DMS53 treated with DMSO at 0.1 percent for 48 hours (cell line): ENCODE data around the gene DNAJA4.
"Not testable (repeated sequence)": the region's sequence is repeated elsewhere in the genome, so short reads cannot be mapped to it uniquely, and the experiment has no call there.

ENCODE experiments used
- DNase-seq: peaks from one replicate; lab custom pipeline; 2025; ENCODE audit not compliant: unreplicated experiment; lab: John Stamatoyannopoulos, UW

DNAJA4 gene

GRCh38 chr15:78243491-78243941 lies 20.8 kb upstream of the DNAJA4 start:
- no peak for DNase-seq

GRCh38 chr15:78244101-78244500 lies 20.3 kb upstream of the DNAJA4 start:
- no peak for DNase-seq

- DNase-seq: no peak
Observed at GRCh38 chr15:78244893-78245292, 19.5 kb upstream of the DNAJA4 start.

GRCh38 chr15:78245392-78245791 lies 19.0 kb upstream of the DNAJA4 start:
- not testable (repeated sequence) for DNase-seq

GRCh38 chr15:78245976-78246620 lies 18.3 kb upstream of the DNAJA4 start:
- not testable (repeated sequence) for DNase-seq

- DNase-seq: no peak
Observed at GRCh38 chr15:78247911-78248310, 16.5 kb upstream of the DNAJA4 start.

GRCh38 chr15:78249131-78249530 lies 15.2 kb upstream of the DNAJA4 start:
- no peak for DNase-seq

GRCh38 chr15:78251136-78251535 lies 13.2 kb upstream of the DNAJA4 start:
- DNase-seq: no peak

GRCh38 chr15:78255421-78256043 lies 8.8 kb upstream of the DNAJA4 start:
- DNase-seq: no peak

- DNase-seq: no peak
Observed at GRCh38 chr15:78256044-78256437, 8.3 kb upstream of the DNAJA4 start.

GRCh38 chr15:78257681-78258080 lies 6.7 kb upstream of the DNAJA4 start:
- DNase-seq: no peak

- DNase-seq: no peak
Observed at GRCh38 chr15:78259232-78259631, 5.1 kb upstream of the DNAJA4 start.

GRCh38 chr15:78260489-78260888 lies 3.9 kb upstream of the DNAJA4 start:
- DNase-seq: no peak

GRCh38 chr15:78261062-78261461 lies 3.3 kb upstream of the DNAJA4 start:
- no peak for DNase-seq

GRCh38 chr15:78263351-78263781 lies 996 bp upstream of the DNAJA4 start:
- DNase-seq: no peak

GRCh38 chr15:78263907-78264303 lies 457 bp upstream of the DNAJA4 start:
- no peak for DNase-seq

GRCh38 chr15:78265137-78265460 lies 737 bp downstream of the DNAJA4 start:
- no peak for DNase-seq

GRCh38 chr15:78265752-78266224 lies 1.4 kb downstream of the DNAJA4 start:
- no peak for DNase-seq

GRCh38 chr15:78266229-78266628 lies 1.9 kb downstream of the DNAJA4 start:
- DNase-seq: no peak

- no peak for DNase-seq
Observed at GRCh38 chr15:78266806-78267205, 2.4 kb downstream of the DNAJA4 start.

GRCh38 chr15:78272316-78272715 lies 8.0 kb downstream of the DNAJA4 start:
- no peak for DNase-seq

GRCh38 chr15:78272776-78273175 lies 8.4 kb downstream of the DNAJA4 start:
- no peak for DNase-seq

- DNase-seq: no peak
Observed at GRCh38 chr15:78274994-78275393, 10.6 kb downstream of the DNAJA4 start.
